ENCODE measurements around the gene DLX1. TPM values are rescaled to one million over a fixed set of nuclear protein-coding genes. Genes with fewer than 3 reads are reported as not detected.

DLX1 gene
- not detected for polyA plus RNA-seq

GRCh38 chr2:172085460-172086159 lies at the start of gene DLX1:
Gene DLX1 (plus strand): TSS chr2:172085507. CDS start chr2:172085678, 171 bp downstream.
- Mint-ChIP-seq H3K36me3 (peaks cover 5% of the 10 kb centered on the region), H3K27ac (peak within 1 kb of the TSS; percentile 93 to 100 (median 98)), H3K9me3 (peaks cover 0 to 12% (median 3%) of the 10 kb centered on the region in 3 donors), H3K27me3 (peaks cover 77% of the 10 kb centered on the region), H3K4me1 (peaks cover 14 to 18% (median 18%) of the 10 kb centered on the region in 3 donors), H3K4me3 (peak within 1 kb of the TSS; percentile 71 to 96 (median 92))

- H3K27ac Mint-ChIP-seq, result no peak overlapping the region
- H3K36me3 Mint-ChIP-seq, result no peaks in the 10 kb centered on the region
- H3K27me3 Mint-ChIP-seq, result no peaks in the 10 kb centered on the region
- peaks cover 0 to 1% (median 0%) of the 10 kb centered on the region in 3 donors for H3K4me1 Mint-ChIP-seq
- no peak overlapping the region for H3K4me3 Mint-ChIP-seq
- H3K9me3 Mint-ChIP-seq, result no peaks in the 10 kb centered on the region
Observed at GRCh38 chr2:172038121-172038520, 47.2 kb upstream of the DLX1 start.

- Mint-ChIP-seq H3K9me3 (no peaks in the 10 kb centered on the region), H3K4me3 (no peak overlapping the region), H3K27ac (no peak overlapping the region), H3K27me3 (no peaks in the 10 kb centered on the region), H3K4me1 (peaks cover 0 to 1% (median 0%) of the 10 kb centered on the region in 3 donors), H3K36me3 (no peaks in the 10 kb centered on the region)
Observed at GRCh38 chr2:172038604-172039003, 46.7 kb upstream of the DLX1 start.

- peaks cover 0 to 1% (median 0%) of the 10 kb centered on the region in 3 donors for H3K4me1 Mint-ChIP-seq
- H3K9me3 Mint-ChIP-seq, result no peaks in the 10 kb centered on the region
- no peaks in the 10 kb centered on the region for H3K36me3 Mint-ChIP-seq
- H3K4me3 Mint-ChIP-seq, result no peak overlapping the region
- no peak overlapping the region for H3K27ac Mint-ChIP-seq
- no peaks in the 10 kb centered on the region for H3K27me3 Mint-ChIP-seq
Observed at GRCh38 chr2:172039011-172039704, 46.1 kb upstream of the DLX1 start.

GRCh38 chr2:172040311-172040710 lies 45.0 kb upstream of the DLX1 start:
- H3K9me3 Mint-ChIP-seq, result no peaks in the 10 kb centered on the region
- H3K4me1 Mint-ChIP-seq, result peaks cover 0 to 1% (median 0%) of the 10 kb centered on the region in 3 donors
- H3K4me3 Mint-ChIP-seq, result no peak overlapping the region
- H3K36me3 Mint-ChIP-seq, result no peaks in the 10 kb centered on the region
- no peak overlapping the region for H3K27ac Mint-ChIP-seq
- no peaks in the 10 kb centered on the region for H3K27me3 Mint-ChIP-seq

- H3K27me3 Mint-ChIP-seq, result no peaks in the 10 kb centered on the region
- H3K4me3 Mint-ChIP-seq, result no peak overlapping the region
- no peaks in the 10 kb centered on the region for H3K9me3 Mint-ChIP-seq
- peaks cover 5% of the 10 kb centered on the region for H3K36me3 Mint-ChIP-seq
- H3K4me1 Mint-ChIP-seq, result no peaks in the 10 kb centered on the region
- no peak overlapping the region for H3K27ac Mint-ChIP-seq
Observed at GRCh38 chr2:172046080-172046678, 39.1 kb upstream of the DLX1 start.

- H3K4me3 Mint-ChIP-seq, result no peak overlapping the region
- no peaks in the 10 kb centered on the region for H3K4me1 Mint-ChIP-seq
- no peaks in the 10 kb centered on the region for H3K9me3 Mint-ChIP-seq
- H3K27me3 Mint-ChIP-seq, result no peaks in the 10 kb centered on the region
- H3K27ac Mint-ChIP-seq, result no peak overlapping the region
- peaks cover 5% of the 10 kb centered on the region for H3K36me3 Mint-ChIP-seq
Observed at GRCh38 chr2:172046866-172047565, 38.3 kb upstream of the DLX1 start.

- Mint-ChIP-seq H3K27me3 (no peaks in the 10 kb centered on the region), H3K27ac (no peak overlapping the region), H3K4me3 (no peak overlapping the region), H3K9me3 (no peaks in the 10 kb centered on the region), H3K4me1 (no peaks in the 10 kb centered on the region), H3K36me3 (peaks cover 5% of the 10 kb centered on the region)
Observed at GRCh38 chr2:172047566-172048507, 37.5 kb upstream of the DLX1 start.

- no peaks in the 10 kb centered on the region for H3K4me1 Mint-ChIP-seq
- no peak overlapping the region for H3K27ac Mint-ChIP-seq
- no peaks in the 10 kb centered on the region for H3K27me3 Mint-ChIP-seq
- H3K36me3 Mint-ChIP-seq, result peaks cover 5% of the 10 kb centered on the region
- H3K4me3 Mint-ChIP-seq, result no peak overlapping the region
- no peaks in the 10 kb centered on the region for H3K9me3 Mint-ChIP-seq
Observed at GRCh38 chr2:172048508-172049503, 36.5 kb upstream of the DLX1 start.

GRCh38 chr2:172049567-172050120 lies 35.7 kb upstream of the DLX1 start:
- H3K27me3 Mint-ChIP-seq, result no peaks in the 10 kb centered on the region
- H3K4me1 Mint-ChIP-seq, result no peaks in the 10 kb centered on the region
- H3K9me3 Mint-ChIP-seq, result no peaks in the 10 kb centered on the region
- no peak overlapping the region for H3K27ac Mint-ChIP-seq
- no peak overlapping the region for H3K4me3 Mint-ChIP-seq
- H3K36me3 Mint-ChIP-seq, result peaks cover 5% of the 10 kb centered on the region

- Mint-ChIP-seq H3K4me1 (peaks cover 0 to 3% (median 2%) of the 10 kb centered on the region in 3 donors), H3K27ac (no peak overlapping the region), H3K27me3 (no peaks in the 10 kb centered on the region), H3K36me3 (peaks cover 5% of the 10 kb centered on the region), H3K9me3 (no peaks in the 10 kb centered on the region), H3K4me3 (no peak overlapping the region)
Observed at GRCh38 chr2:172050479-172051125, 34.7 kb upstream of the DLX1 start.

GRCh38 chr2:172052000-172052983 lies 33.0 kb upstream of the DLX1 start:
- Mint-ChIP-seq H3K4me1 (peaks cover 0 to 3% (median 2%) of the 10 kb centered on the region in 3 donors), H3K4me3 (no peak overlapping the region), H3K27ac (no peak overlapping the region), H3K27me3 (no peaks in the 10 kb centered on the region), H3K9me3 (no peaks in the 10 kb centered on the region), H3K36me3 (peaks cover 5% of the 10 kb centered on the region)
